Pericardium fibroblast (primary cell): ENCODE data around the gene OR2AE1. TPM values are rescaled to one million over a fixed set of nuclear protein-coding genes. Genes with fewer than 3 reads are reported as not detected.

Experiments used
- total RNA-seq: library from RNA; depleted of rRNA; stranded (reverse); fragments of >200 nt; gene quantifications from 2 replicates; pipeline ENCODE4 v1.2.3, GENCODE V29; 2015

OR2AE1 gene, protein sequence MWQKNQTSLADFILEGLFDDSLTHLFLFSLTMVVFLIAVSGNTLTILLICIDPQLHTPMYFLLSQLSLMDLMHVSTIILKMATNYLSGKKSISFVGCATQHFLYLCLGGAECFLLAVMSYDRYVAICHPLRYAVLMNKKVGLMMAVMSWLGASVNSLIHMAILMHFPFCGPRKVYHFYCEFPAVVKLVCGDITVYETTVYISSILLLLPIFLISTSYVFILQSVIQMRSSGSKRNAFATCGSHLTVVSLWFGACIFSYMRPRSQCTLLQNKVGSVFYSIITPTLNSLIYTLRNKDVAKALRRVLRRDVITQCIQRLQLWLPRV
- total RNA-seq: not detected in 2 replicates

GRCh38 chr7:99876933-99877332, at the start of gene OR2AE1:
Gene OR2AE1 (minus strand): TSS chr7:99877033. CDS start chr7:99877033, 0 bp downstream.

GRCh38 chr7:99918959-99919813, 42.4 kb upstream of the OR2AE1 start, which contains the start of gene TRIM4:
Gene TRIM4 (minus strand): TSS chr7:99919530. CDS start chr7:99919401, 129 bp downstream.

Other genes with a start within 250 kb of the OR2AE1 start
- gene CYP3A5, start 197.0 kb downstream of the OR2AE1 start, total RNA-seq: 0.43 TPM in 1 of 2 replicates, not detected in the other
- 1.0 TPM in 1 of 2 replicates, not detected in the other for gene CYP3A7, start 141.8 kb downstream of the OR2AE1 start, total RNA-seq
- not detected in 2 replicates for gene CYP3A4, start 92.8 kb downstream of the OR2AE1 start, total RNA-seq
- not detected in 2 replicates for gene CYP3A43, start 49.0 kb downstream of the OR2AE1 start, total RNA-seq
- 30.2 and 40.9 TPM in 2 replicates for gene TRIM4, start 42.5 kb upstream of the OR2AE1 start, total RNA-seq
- gene GJC3, start 52.6 kb upstream of the OR2AE1 start, total RNA-seq: not detected in 2 replicates
- gene AZGP1, start 99.0 kb upstream of the OR2AE1 start, total RNA-seq: 0.09 and 4.1 TPM in 2 replicates
- gene ZKSCAN1, start 138.6 kb upstream of the OR2AE1 start, total RNA-seq: 16.1 and 22.1 TPM in 2 replicates
- 11.3 and 19.2 TPM in 2 replicates for gene ZSCAN21, start 172.7 kb upstream of the OR2AE1 start, total RNA-seq
- 12.5 and 12.9 TPM in 2 replicates for gene ZNF3, start 204.7 kb upstream of the OR2AE1 start, total RNA-seq
- 55.5 and 58.3 TPM in 2 replicates for gene COPS6, start 211.9 kb upstream of the OR2AE1 start, total RNA-seq
- 14.5 and 19.7 TPM in 2 replicates for gene MCM7, start 224.4 kb upstream of the OR2AE1 start, total RNA-seq
- 17.5 and 18.7 TPM in 2 replicates for gene AP4M1, start 224.6 kb upstream of the OR2AE1 start, total RNA-seq
- 40.3 and 63.7 TPM in 2 replicates for gene TAF6, start 242.3 kb upstream of the OR2AE1 start, total RNA-seq
- gene CNPY4, start 242.6 kb upstream of the OR2AE1 start, total RNA-seq: 25.0 and 28.7 TPM in 2 replicates
- gene MBLAC1, start 249.9 kb upstream of the OR2AE1 start, total RNA-seq: 3.1 and 3.2 TPM in 2 replicates